Vagina (tissue), 2 donors: ENCODE results near the gene DDX52. TPM values are rescaled to one million over a fixed set of nuclear protein-coding genes. Genes with fewer than 3 reads are reported as not detected.

Experiments used
- DNase-seq, 2 donors: peaks; one replicate each; pipeline ENCODE4 v3.0.0-alpha.2; 2017; ENCODE audit errors: extremely low spot score in 2 of 2
- H3K27ac ChIP-seq: fragments of 200-600 bp; sonication (generic); one replicate; pipeline ENCODE4 v1.5.1; 2019
- H3K27me3 ChIP-seq: fragments of 200-600 bp; sonication (generic); one replicate; pipeline ENCODE4 v1.5.1; 2019
- H3K36me3 ChIP-seq, 2 donors: fragments of 200-600 bp; sonication (generic); one replicate each; pipeline ENCODE4 v1.5.1; 2017 to 2019
- H3K4me1 ChIP-seq: fragments of 200-600 bp; sonication (generic); one replicate; pipeline ENCODE4 v1.5.1; 2019
- H3K4me3 ChIP-seq, 2 donors: fragments of 200-600 bp; sonication (generic); 1 replicate in 1 of 2; 2 replicates in 1 of 2; pipeline ENCODE4 v1.5.1; 2016 to 2019
- H3K9me3 ChIP-seq: fragments of 200-600 bp; sonication (generic); one replicate; pipeline ENCODE4 v1.5.1; 2019
- POLR2A ChIP-seq, 2 donors: fragments of 450-650 bp; IDR thresholded peaks; one replicate each; pipeline ENCODE4 v1.6.1; 2017; ENCODE audit warnings: antibody characterized with exemption in 2 of 2, mild to moderate bottlenecking in 2 of 2, moderate library complexity in 2 of 2
- POLR2AphosphoS5 ChIP-seq, 2 donors: sonication (generic); formaldehyde crosslinking; IDR thresholded peaks; one replicate each; pipeline ENCODE4 v1.9.0; 2017; ENCODE audit warnings: antibody characterized with exemption in 2 of 2, mild to moderate bottlenecking in 2 of 2, low read depth in 1 of 2; ENCODE audit not compliant: insufficient read depth in 1 of 2
- intact Hi-C: fragments of 100-400 bp; cut with DNase I; formaldehyde crosslinking; loops from one replicate; pipeline ENCODE4 v1.15.1; 2023
- total RNA-seq: library from RNA; depleted of rRNA; stranded (reverse); fragments of >200 nt; gene quantifications from one replicate; pipeline ENCODE4 v1.2.3, GENCODE V29; 2016
- TF ChIP-seq, protein P1 (sequence below), 3 experiments: fragments of 450-650 bp in 2 of 3; fragments of 200-600 bp in 1 of 3; sonication (generic) in 1 of 3; IDR thresholded peaks; one replicate each; pipeline ENCODE4 v1.5.1; 2017 to 2019; ENCODE audit warnings: antibody characterized with exemption in 3 of 3, mild to moderate bottlenecking in 2 of 3, moderate library complexity in 2 of 3

DDX52 gene
- total RNA-seq, 1 donor from 2014 or later, result 20.1 TPM

DNA sequence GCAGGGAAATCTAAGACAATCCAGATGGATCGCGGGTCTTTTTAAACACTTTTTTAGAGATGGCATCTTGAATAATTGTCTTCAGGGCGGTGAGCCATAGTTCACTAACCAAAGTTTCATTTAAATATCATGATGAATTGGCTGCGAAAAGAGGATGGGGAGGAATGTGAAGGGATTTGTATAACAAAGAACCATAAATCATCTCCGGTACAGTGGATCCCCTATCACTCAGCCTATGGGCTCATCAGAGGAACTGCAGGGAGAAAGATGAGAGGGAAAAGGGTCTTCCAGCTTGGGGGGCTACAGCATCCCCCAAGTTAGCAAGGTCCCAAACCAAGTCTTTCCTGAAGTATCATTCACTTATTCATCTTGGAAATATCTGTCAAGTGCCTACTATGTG, 16.7 kb upstream of the DDX52 start:
- Histone ChIP-seq H3K27me3 (no peaks in the 10 kb centered on the region), H3K4me3 (no peak overlapping the region), H3K4me1 (no peaks in the 10 kb centered on the region), H3K9me3 (no peaks in the 10 kb centered on the region), H3K27ac (no peak overlapping the region), H3K36me3 (no peaks in the 10 kb centered on the region)
- no peak for TF ChIP-seq POLR2A (IDR thresholded peaks at IDR 0.05)
- TF ChIP-seq POLR2AphosphoS5 (IDR thresholded peaks at IDR 0.05; ENCODE audit: insufficient read depth in 1 of 2, low read depth in 1 of 2), result no peak
- TF ChIP-seq, protein P1, sequence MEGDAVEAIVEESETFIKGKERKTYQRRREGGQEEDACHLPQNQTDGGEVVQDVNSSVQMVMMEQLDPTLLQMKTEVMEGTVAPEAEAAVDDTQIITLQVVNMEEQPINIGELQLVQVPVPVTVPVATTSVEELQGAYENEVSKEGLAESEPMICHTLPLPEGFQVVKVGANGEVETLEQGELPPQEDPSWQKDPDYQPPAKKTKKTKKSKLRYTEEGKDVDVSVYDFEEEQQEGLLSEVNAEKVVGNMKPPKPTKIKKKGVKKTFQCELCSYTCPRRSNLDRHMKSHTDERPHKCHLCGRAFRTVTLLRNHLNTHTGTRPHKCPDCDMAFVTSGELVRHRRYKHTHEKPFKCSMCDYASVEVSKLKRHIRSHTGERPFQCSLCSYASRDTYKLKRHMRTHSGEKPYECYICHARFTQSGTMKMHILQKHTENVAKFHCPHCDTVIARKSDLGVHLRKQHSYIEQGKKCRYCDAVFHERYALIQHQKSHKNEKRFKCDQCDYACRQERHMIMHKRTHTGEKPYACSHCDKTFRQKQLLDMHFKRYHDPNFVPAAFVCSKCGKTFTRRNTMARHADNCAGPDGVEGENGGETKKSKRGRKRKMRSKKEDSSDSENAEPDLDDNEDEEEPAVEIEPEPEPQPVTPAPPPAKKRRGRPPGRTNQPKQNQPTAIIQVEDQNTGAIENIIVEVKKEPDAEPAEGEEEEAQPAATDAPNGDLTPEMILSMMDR (IDR thresholded peaks at IDR 0.05), result no peak
- intact Hi-C loops, result no loop called here
- no peak for DNase-seq

DNA sequence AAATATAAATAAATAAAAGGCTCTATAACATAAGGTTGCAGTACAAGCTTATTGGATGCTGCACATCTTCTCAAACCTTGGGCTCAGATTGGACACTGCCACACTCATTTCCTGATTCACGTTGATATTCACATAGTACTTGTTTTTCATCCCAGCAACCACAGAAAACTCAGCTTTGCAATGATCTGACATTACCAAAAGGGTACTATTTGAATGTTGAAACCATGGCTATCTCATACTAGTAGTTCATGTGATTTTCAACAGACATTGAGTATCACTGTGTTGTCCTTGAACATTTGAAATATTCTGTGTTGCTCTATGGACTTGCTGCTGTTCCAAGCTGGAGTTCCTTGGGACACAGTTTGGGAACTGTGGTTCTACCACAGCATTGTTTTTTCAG, 14.0 kb upstream of the DDX52 start:
- H3K9me3 ChIP-seq, result no peaks in the 10 kb centered on the region
- intact Hi-C loops, result no loop called here
- H3K36me3 ChIP-seq, result no peaks in the 10 kb centered on the region
- DNase-seq, result no peak
- no peaks in the 10 kb centered on the region for H3K4me1 ChIP-seq
- no peak overlapping the region for H3K4me3 ChIP-seq
- H3K27me3 ChIP-seq, result no peaks in the 10 kb centered on the region
- TF ChIP-seq, protein P1 (IDR thresholded peaks at IDR 0.05), result no peak
- H3K27ac ChIP-seq, result no peak overlapping the region

DNA sequence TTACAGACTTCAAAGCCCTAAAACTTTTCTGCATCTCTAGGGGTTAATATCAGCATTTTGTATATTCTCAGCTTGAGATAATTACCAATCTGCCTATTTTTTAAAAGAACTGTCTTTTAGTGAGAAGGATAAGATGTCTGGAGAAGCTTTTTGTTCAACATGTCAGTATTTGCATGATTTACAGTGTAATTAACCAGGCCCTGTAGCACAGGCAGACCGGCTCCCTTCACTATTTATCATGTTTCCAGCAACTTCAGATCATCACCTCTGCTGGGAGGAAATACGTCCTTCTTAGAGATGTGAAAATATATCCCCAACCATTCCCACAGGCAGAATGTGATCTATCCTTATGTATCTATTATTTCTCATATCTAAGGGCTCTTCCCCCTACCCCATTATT, 8.6 kb upstream of the DDX52 start:
- no peak overlapping the region for H3K27ac ChIP-seq
- no peaks in the 10 kb centered on the region for H3K4me1 ChIP-seq
- DNase-seq, result no peak
- intact Hi-C loops, result no loop called here
- no peak overlapping the region for H3K4me3 ChIP-seq
- H3K36me3 ChIP-seq, result no peaks in the 10 kb centered on the region
- no peaks in the 10 kb centered on the region for H3K9me3 ChIP-seq
- TF ChIP-seq, protein P1 (IDR thresholded peaks at IDR 0.05), result no peak
- no peak for TF ChIP-seq POLR2A (IDR thresholded peaks at IDR 0.05)
- TF ChIP-seq POLR2AphosphoS5 (IDR thresholded peaks at IDR 0.05; ENCODE audit: insufficient read depth in 1 of 2, low read depth in 1 of 2), result no peak
- H3K27me3 ChIP-seq, result no peaks in the 10 kb centered on the region

DNA sequence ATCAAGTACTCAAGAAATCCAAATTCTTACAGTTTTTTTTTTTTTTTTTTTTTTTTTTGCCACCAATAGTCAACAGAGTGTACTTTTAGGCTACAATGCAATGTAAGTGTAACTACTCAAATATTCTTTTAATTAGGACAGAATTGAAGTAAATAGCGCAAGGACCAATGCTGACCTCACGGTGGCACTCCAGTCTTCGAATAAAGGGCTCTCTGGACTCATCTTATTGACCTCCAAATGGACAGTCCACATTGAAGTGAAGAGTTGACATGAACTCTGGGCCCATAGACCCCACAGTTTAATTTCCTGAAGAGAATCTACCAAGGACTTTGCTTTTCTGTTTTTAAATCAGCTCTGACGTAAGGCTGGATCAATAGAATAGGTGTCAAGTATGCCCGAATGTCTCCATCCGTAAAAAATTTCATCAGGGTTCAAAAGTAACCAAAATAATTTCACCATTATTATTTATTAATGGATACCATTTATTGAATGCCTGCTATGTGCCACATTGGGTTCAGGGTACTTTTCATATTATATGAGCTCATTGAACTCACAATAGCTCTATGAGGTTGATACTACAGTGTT, 7.3 kb upstream of the DDX52 start:
- H3K4me3 ChIP-seq, result no peak overlapping the region
- no peaks in the 10 kb centered on the region for H3K4me1 ChIP-seq
- H3K27me3 ChIP-seq, result no peaks in the 10 kb centered on the region
- TF ChIP-seq POLR2AphosphoS5 (IDR thresholded peaks at IDR 0.05; ENCODE audit: insufficient read depth in 1 of 2, low read depth in 1 of 2), result no peak
- TF ChIP-seq POLR2A (IDR thresholded peaks at IDR 0.05), result no peak
- no peak overlapping the region for H3K27ac ChIP-seq
- intact Hi-C loops, result no loop called here
- H3K9me3 ChIP-seq, result no peaks in the 10 kb centered on the region
- no peaks in the 10 kb centered on the region for H3K36me3 ChIP-seq
- no peak for DNase-seq

DNA sequence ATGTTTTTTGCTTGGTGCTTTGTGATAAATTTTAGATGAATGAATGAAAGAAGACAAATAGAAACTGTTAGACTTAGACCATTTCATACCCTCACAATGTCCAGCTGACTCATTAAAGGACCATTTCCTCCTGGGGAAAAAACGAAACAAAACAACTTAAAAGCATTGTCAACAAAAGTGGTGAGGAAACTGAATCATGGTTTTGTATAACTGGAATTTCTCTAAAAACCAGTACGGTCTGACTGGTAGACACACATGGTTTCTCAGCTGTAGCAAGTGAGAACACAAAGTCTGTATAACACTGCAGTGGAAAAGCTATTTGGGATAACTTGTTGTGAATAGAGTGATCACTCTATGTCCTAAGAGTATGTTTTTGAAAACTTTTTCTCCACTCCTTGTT, 5.3 kb upstream of the DDX52 start:
- Histone ChIP-seq H3K4me3 (no peak overlapping the region), H3K27me3 (no peaks in the 10 kb centered on the region), H3K36me3 (no peaks in the 10 kb centered on the region), H3K27ac (no peak overlapping the region), H3K4me1 (no peaks in the 10 kb centered on the region), H3K9me3 (no peaks in the 10 kb centered on the region)
- TF ChIP-seq POLR2AphosphoS5 (IDR thresholded peaks at IDR 0.05; ENCODE audit: insufficient read depth in 1 of 2, low read depth in 1 of 2) (no peak), POLR2A (IDR thresholded peaks at IDR 0.05) (no peak)
- TF ChIP-seq, protein P1 (IDR thresholded peaks at IDR 0.05), result no peak
- intact Hi-C loops, result no loop called here
- no peak for DNase-seq
